SU-DHL-6 (cell line): Measurements from ENCODE around the gene PNMA8B.

Source experiments
- H2AFZ ChIP-seq: fragments of 200-600 bp; sonication (generic); 2 replicates; pipeline ENCODE4 v1.6.1; 2014; ENCODE audit warnings: low read depth, mild to moderate bottlenecking, moderate library complexity, mixed read lengths, antibody characterized with exemption, low read length; ENCODE audit not compliant: severe bottlenecking
- H3F3A ChIP-seq: fragments of 200-600 bp; shearing (Covaris generic); 2 replicates; pipeline ENCODE4 v1.6.0; 2016; ENCODE audit warnings: antibody characterized with exemption, mild to moderate bottlenecking; ENCODE audit not compliant: insufficient read depth
- H3K27ac ChIP-seq: fragments of 200-600 bp; sonication (generic); 2 replicates; pipeline ENCODE4 v1.5.1; 2016; ENCODE audit warnings: low read depth, mild to moderate bottlenecking, low read length, moderate library complexity, mixed read lengths
- H3K27me3 ChIP-seq: fragments of 200-600 bp; sonication (generic), shearing (Covaris generic); 2 replicates; pipeline ENCODE4 v1.6.0; 2014; ENCODE audit warnings: mild to moderate bottlenecking, low read length
- H3K36me3 ChIP-seq: fragments of 200-600 bp; sonication (generic); 2 replicates; pipeline ENCODE4 v1.6.1; 2014; ENCODE audit warnings: mild to moderate bottlenecking, low read length, mixed read lengths
- H3K4me2 ChIP-seq: fragments of 300-600, 200-600 bp; shearing (Covaris generic), sonication (generic); 2 replicates; pipeline ENCODE4 v1.6.0; 2014; ENCODE audit warnings: low read length, low read depth, mild to moderate bottlenecking; ENCODE audit not compliant: poor library complexity, severe bottlenecking
- H3K4me3 ChIP-seq: fragments of 200-600 bp; sonication (generic); 2 replicates; pipeline ENCODE4 v1.5.1; 2014; ENCODE audit warnings: antibody characterized with exemption, low read length, mild to moderate bottlenecking, mixed read lengths; ENCODE audit not compliant: insufficient read depth, poor library complexity, severe bottlenecking
- H3K79me2 ChIP-seq: fragments of 200-600 bp; sonication (generic); 2 replicates; pipeline ENCODE4 v1.6.1; 2014; ENCODE audit warnings: mild to moderate bottlenecking, low read length, moderate library complexity; ENCODE audit not compliant: insufficient read depth
- H3K9ac ChIP-seq: fragments of 200-600 bp; sonication (generic); 2 replicates; pipeline ENCODE4 v1.7.0; 2014; ENCODE audit warnings: mild to moderate bottlenecking, low read length
- H3K9me2 ChIP-seq: fragments of 200-600 bp; sonication (generic); replicated peaks from 2 replicates; pipeline ENCODE4 v1.6.1; 2014; ENCODE audit warnings: low read length; ENCODE audit not compliant: insufficient read depth
- H3K9me3 ChIP-seq: fragments of 200-600 bp; sonication (generic); 2 replicates; pipeline ENCODE4 v1.6.1; 2014; ENCODE audit warnings: low read length, mixed read lengths; ENCODE audit not compliant: insufficient read depth
- H4K20me1 ChIP-seq: fragments of 200-600 bp; sonication (generic); 2 replicates; pipeline ENCODE4 v1.6.1; 2014; ENCODE audit warnings: low read depth, mild to moderate bottlenecking, antibody characterized with exemption, low read length, moderate library complexity, mixed read lengths
- EZH2phosphoT487 ChIP-seq: fragments of 200-600 bp; sonication (generic), shearing (Covaris generic); conservative IDR thresholded peaks from 2 replicates; pipeline ENCODE4 v1.6.1; 2018; ENCODE audit warnings: mild to moderate bottlenecking, antibody characterized with exemption, low read length, moderate library complexity, mixed read lengths
- TF ChIP-seq, protein P1 (sequence below): fragments of 200-600 bp; sonication (generic); IDR thresholded peaks from one replicate; pipeline ENCODE4 v1.5.1; 2017; ENCODE audit warnings: antibody characterized with exemption, mild to moderate bottlenecking, low read length, moderate library complexity; ENCODE audit not compliant: insufficient read depth, poor library complexity, severe bottlenecking

The PNMA8B gene

DNA sequence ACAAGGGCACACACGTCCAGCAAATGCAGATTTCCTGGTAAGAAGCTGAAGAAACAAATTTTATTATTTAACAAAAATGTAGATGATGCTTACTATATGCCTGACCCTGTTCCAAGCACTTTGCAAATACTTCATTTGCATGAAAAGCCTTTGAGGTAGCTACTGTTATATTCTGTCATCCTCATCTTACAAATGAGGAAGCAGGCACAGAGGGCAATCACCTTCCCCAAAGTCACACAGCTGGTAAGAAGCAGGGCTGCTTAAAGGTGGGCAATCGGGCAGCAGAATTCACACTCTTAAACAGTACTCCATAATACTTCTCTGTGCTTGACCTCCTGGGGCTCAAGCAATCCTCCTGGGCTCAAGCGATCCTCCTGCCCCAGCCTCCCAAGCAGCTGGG lies 48.7 kb downstream of the PNMA8B start:
- Histone ChIP-seq H3K4me3 (peak overlapping the region; percentile 45), H2AFZ (no peak overlapping the region), H3K9ac (peak overlapping the region; percentile 57), H3K4me2 (peak overlapping the region; percentile 64), H3F3A (peaks cover 7% of the 10 kb centered on the region), H3K27ac (peak overlapping the region; percentile 72), H3K36me3 (0 out of 2 replicates have a peak, but pooled peaks cover 7% of the 10 kb centered on the region), H3K27me3 (no peaks in the 10 kb centered on the region), H3K9me3 (no peaks in the 10 kb centered on the region), H4K20me1 (no peaks in the 10 kb centered on the region), H3K9me2 (no peaks in the 10 kb centered on the region), H3K79me2 (peaks cover 9% of the 10 kb centered on the region; the same call in 1 of the 2 replicates)
- TF ChIP-seq, protein P1, sequence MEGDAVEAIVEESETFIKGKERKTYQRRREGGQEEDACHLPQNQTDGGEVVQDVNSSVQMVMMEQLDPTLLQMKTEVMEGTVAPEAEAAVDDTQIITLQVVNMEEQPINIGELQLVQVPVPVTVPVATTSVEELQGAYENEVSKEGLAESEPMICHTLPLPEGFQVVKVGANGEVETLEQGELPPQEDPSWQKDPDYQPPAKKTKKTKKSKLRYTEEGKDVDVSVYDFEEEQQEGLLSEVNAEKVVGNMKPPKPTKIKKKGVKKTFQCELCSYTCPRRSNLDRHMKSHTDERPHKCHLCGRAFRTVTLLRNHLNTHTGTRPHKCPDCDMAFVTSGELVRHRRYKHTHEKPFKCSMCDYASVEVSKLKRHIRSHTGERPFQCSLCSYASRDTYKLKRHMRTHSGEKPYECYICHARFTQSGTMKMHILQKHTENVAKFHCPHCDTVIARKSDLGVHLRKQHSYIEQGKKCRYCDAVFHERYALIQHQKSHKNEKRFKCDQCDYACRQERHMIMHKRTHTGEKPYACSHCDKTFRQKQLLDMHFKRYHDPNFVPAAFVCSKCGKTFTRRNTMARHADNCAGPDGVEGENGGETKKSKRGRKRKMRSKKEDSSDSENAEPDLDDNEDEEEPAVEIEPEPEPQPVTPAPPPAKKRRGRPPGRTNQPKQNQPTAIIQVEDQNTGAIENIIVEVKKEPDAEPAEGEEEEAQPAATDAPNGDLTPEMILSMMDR = no peak
- no peak for TF ChIP-seq EZH2phosphoT487

GRCh38 chr19:46446021-46446420 lies 49.6 kb downstream of the PNMA8B start:
- Histone ChIP-seq H3K9me2 (no peaks in the 10 kb centered on the region), H3K27me3 (no peaks in the 10 kb centered on the region), H3K4me2 (no peak overlapping the region), H2AFZ (no peak overlapping the region), H3F3A (peaks cover 8% of the 10 kb centered on the region), H3K79me2 (peaks cover 9% of the 10 kb centered on the region; the same call in 1 of the 2 replicates), H3K36me3 (0 out of 2 replicates have a peak, but pooled peaks cover 7% of the 10 kb centered on the region), H3K9ac (no peak overlapping the region), H3K4me3 (no peak overlapping the region), H3K27ac (no peak overlapping the region), H3K9me3 (no peaks in the 10 kb centered on the region), H4K20me1 (no peaks in the 10 kb centered on the region)
- no peak for TF ChIP-seq EZH2phosphoT487
- TF ChIP-seq, protein P1 = no peak

GRCh38 chr19:46442808-46443450 lies 52.7 kb downstream of the PNMA8B start:
- Histone ChIP-seq H3K27me3 (no peaks in the 10 kb centered on the region), H3K79me2 (peaks cover 7% of the 10 kb centered on the region; the same call in 1 of the 2 replicates), H3K27ac (no peak overlapping the region), H3K9me2 (no peaks in the 10 kb centered on the region), H3K36me3 (no peaks in the 10 kb centered on the region), H3K4me2 (no peak overlapping the region), H2AFZ (no peak overlapping the region), H3F3A (0 out of 2 replicates have a peak, but pooled peaks cover 4% of the 10 kb centered on the region), H3K9ac (no peak overlapping the region), H3K9me3 (no peaks in the 10 kb centered on the region), H3K4me3 (no peak overlapping the region), H4K20me1 (no peaks in the 10 kb centered on the region)
- TF ChIP-seq, protein P1 = no peak
- no peak for TF ChIP-seq EZH2phosphoT487
